ENCODE data around the gene KCND1. TPM values are rescaled to one million over a fixed set of nuclear protein-coding genes. Genes with fewer than 3 reads are reported as not detected.

KCND1 gene
- total RNA-seq, 2 donors from 2014 or later, result 0.61 to 0.76 TPM

GRCh38 chrX:48945517-48946348 lies 25.9 kb downstream of the KCND1 start:
- DNase-seq (peak in 1 of 2 donors; percentile 71), ATAC-seq (peak; percentile 81)
- intact Hi-C loops (cut with DNase I, micrococcal nuclease), result no loop called here

GRCh38 chrX:48942895-48943294 lies 28.7 kb downstream of the KCND1 start:
- intact Hi-C loops (cut with DNase I, micrococcal nuclease), result no loop called here
- DNase-seq, result no peak
- ATAC-seq, result no peak

GRCh38 chrX:48940404-48940955 lies 31.2 kb downstream of the KCND1 start:
- no peak for ATAC-seq
- intact Hi-C loops (cut with DNase I, micrococcal nuclease), result no loop called here
- no peak for DNase-seq

GRCh38 chrX:48939524-48940228 lies 32.0 kb downstream of the KCND1 start:
- ATAC-seq, result no peak
- intact Hi-C loops (cut with DNase I, micrococcal nuclease), result no loop called here
- no peak for DNase-seq

- DNase-seq (peak; percentile 35 to 54), ATAC-seq (peak; percentile 24)
- intact Hi-C loops (cut with DNase I, micrococcal nuclease), result no loop called here
These were observed 32.8 kb downstream of the KCND1 start for GRCh38 chrX:48938721-48939425.

GRCh38 chrX:48937054-48937907 lies 34.4 kb downstream of the KCND1 start:
- peak; percentile 71 to 74 for DNase-seq
- intact Hi-C loops (cut with DNase I, micrococcal nuclease), result no loop called here
- ATAC-seq, result peak; percentile 51

GRCh38 chrX:48936429-48937053 lies 35.1 kb downstream of the KCND1 start:
- DNase-seq, result no peak
- no peak for ATAC-seq
- intact Hi-C loops (cut with DNase I, micrococcal nuclease), result no loop called here

GRCh38 chrX:48935301-48935670 lies 36.4 kb downstream of the KCND1 start:
- DNase-seq, result no peak
- no peak for ATAC-seq
- intact Hi-C loops (cut with DNase I, micrococcal nuclease), result no loop called here

- intact Hi-C loops (cut with DNase I, micrococcal nuclease), result no loop called here
- no peak for DNase-seq
- no peak for ATAC-seq
These were observed 36.9 kb downstream of the KCND1 start for GRCh38 chrX:48934581-48935300.

- ATAC-seq (no peak), DNase-seq (no peak)
- intact Hi-C loops (cut with DNase I, micrococcal nuclease), result no loop called here
These were observed 37.9 kb downstream of the KCND1 start for GRCh38 chrX:48933757-48934156.

- intact Hi-C loops (cut with DNase I, micrococcal nuclease), result no loop called here
- no peak for DNase-seq
- no peak for ATAC-seq
These were observed 43.8 kb downstream of the KCND1 start for GRCh38 chrX:48927736-48928382.

GRCh38 chrX:48927123-48927522 lies 44.5 kb downstream of the KCND1 start:
- ATAC-seq (no peak), DNase-seq (no peak)
- intact Hi-C loops (cut with DNase I, micrococcal nuclease), result no loop called here

- no peak for DNase-seq
- ATAC-seq, result no peak
- intact Hi-C loops (cut with DNase I, micrococcal nuclease), result no loop called here
These were observed 47.4 kb downstream of the KCND1 start for GRCh38 chrX:48924270-48924669.

- intact Hi-C loops (cut with DNase I, micrococcal nuclease), result no loop called here
- ATAC-seq (no peak), DNase-seq (no peak)
These were observed 47.9 kb downstream of the KCND1 start for GRCh38 chrX:48923771-48924170.

GRCh38 chrX:48920718-48921104 lies 50.9 kb downstream of the KCND1 start:
- DNase-seq, result no peak
- no peak for ATAC-seq
- intact Hi-C loops (cut with DNase I, micrococcal nuclease), result no loop called here

- ATAC-seq (no peak), DNase-seq (no peak)
- intact Hi-C loops (cut with DNase I, micrococcal nuclease), result no loop called here
These were observed 51.5 kb downstream of the KCND1 start for GRCh38 chrX:48919947-48920717.

Data from left colon (tissue), 2 donors.